SK-N-SH treated with all-trans-retinoic acid at 6 μM for 48 hours (cell line): ENCODE measurements around the gene CABLES1.

Experiments
- ESRRG ChIP-seq: fragments of 250-450 bp; sonication (Bioruptor Pico); IDR thresholded peaks from 2 replicates; pipeline ENCODE4 v1.6.1; 2021; ENCODE audit warnings: mild to moderate bottlenecking
- GLIS3 ChIP-seq: fragments of 250-450 bp; sonication (Bioruptor Pico); IDR thresholded peaks from 2 replicates; pipeline ENCODE4 v1.5.0; 2020; ENCODE audit warnings: mild to moderate bottlenecking, moderate library complexity
- TCF4 ChIP-seq: fragments of 250-450 bp; sonication (Bioruptor Pico); IDR thresholded peaks from 2 replicates; pipeline ENCODE4 v1.8.0; 2021; ENCODE audit warnings: mild to moderate bottlenecking, moderate library complexity, borderline replicate concordance
- ZC3H10 ChIP-seq: fragments of 250-450 bp; sonication (Bioruptor Pico); IDR thresholded peaks from 2 replicates; pipeline ENCODE4 v1.5.1; 2021; ENCODE audit warnings: mild to moderate bottlenecking, moderate library complexity
- TF ChIP-seq, protein P1 (sequence below): fragments of 250-450 bp; sonication (Bioruptor Pico); IDR thresholded peaks from 2 replicates; pipeline ENCODE4 v1.8.0; 2020; ENCODE audit warnings: mild to moderate bottlenecking, moderate library complexity, borderline replicate concordance
- TF ChIP-seq, protein P2 (sequence below): fragments of 250-450 bp; sonication (Bioruptor Pico); IDR thresholded peaks from 2 replicates; pipeline ENCODE4 v1.5.0; 2020; ENCODE audit warnings: mild to moderate bottlenecking, moderate library complexity
- TF ChIP-seq, protein P3 (sequence below): fragments of 250-450 bp; sonication (Bioruptor Pico); IDR thresholded peaks from 2 replicates; pipeline ENCODE4 v1.5.1; 2020; ENCODE audit warnings: low read depth, mild to moderate bottlenecking, moderate library complexity

DNA sequence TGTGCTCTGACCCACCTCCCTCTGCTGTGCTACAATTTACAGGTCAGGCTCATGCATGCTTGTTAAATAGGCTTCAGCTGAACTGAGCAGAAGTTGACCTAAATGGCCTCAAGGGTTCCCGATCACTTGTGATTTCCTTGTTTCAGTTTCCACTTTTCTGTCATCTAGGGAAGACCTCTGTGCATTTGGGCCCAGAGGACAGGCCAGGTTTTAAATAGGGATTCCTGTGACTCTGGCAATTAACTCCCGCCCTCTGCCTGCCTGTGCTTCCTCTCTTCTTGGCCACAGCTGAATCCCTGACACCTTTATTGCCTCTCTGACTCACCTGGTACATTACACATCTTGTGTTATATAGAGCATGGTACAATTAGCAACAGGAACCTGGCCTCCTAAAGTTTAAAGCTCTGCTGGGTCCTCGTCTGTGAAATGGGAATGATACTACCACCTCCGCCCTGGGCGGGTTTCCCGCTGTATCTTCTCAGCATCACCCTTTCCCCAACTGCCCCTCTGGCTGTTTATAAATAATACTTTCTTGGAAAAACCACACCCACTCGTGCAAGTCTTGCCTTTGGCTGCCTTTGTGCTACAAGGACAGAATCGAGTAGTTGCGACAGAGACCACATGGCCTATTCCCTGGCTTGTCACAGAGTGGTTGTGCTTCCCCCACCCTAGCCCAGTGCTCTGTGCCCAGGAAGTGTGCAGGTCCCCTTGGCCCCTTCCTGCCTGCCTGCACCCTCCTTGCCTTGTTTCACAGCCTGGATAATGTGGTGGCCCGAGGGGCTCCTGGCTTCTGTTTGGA, 7.9 kb downstream of the CABLES1 start:
- no peak for TF ChIP-seq TCF4 (CRISPR knock-in tag)
- TF ChIP-seq, protein P1, sequence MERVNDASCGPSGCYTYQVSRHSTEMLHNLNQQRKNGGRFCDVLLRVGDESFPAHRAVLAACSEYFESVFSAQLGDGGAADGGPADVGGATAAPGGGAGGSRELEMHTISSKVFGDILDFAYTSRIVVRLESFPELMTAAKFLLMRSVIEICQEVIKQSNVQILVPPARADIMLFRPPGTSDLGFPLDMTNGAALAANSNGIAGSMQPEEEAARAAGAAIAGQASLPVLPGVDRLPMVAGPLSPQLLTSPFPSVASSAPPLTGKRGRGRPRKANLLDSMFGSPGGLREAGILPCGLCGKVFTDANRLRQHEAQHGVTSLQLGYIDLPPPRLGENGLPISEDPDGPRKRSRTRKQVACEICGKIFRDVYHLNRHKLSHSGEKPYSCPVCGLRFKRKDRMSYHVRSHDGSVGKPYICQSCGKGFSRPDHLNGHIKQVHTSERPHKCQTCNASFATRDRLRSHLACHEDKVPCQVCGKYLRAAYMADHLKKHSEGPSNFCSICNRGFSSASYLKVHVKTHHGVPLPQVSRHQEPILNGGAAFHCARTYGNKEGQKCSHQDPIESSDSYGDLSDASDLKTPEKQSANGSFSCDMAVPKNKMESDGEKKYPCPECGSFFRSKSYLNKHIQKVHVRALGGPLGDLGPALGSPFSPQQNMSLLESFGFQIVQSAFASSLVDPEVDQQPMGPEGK, result no peak
- no peak for TF ChIP-seq ESRRG (CRISPR knock-in tag)
- TF ChIP-seq, protein P2, sequence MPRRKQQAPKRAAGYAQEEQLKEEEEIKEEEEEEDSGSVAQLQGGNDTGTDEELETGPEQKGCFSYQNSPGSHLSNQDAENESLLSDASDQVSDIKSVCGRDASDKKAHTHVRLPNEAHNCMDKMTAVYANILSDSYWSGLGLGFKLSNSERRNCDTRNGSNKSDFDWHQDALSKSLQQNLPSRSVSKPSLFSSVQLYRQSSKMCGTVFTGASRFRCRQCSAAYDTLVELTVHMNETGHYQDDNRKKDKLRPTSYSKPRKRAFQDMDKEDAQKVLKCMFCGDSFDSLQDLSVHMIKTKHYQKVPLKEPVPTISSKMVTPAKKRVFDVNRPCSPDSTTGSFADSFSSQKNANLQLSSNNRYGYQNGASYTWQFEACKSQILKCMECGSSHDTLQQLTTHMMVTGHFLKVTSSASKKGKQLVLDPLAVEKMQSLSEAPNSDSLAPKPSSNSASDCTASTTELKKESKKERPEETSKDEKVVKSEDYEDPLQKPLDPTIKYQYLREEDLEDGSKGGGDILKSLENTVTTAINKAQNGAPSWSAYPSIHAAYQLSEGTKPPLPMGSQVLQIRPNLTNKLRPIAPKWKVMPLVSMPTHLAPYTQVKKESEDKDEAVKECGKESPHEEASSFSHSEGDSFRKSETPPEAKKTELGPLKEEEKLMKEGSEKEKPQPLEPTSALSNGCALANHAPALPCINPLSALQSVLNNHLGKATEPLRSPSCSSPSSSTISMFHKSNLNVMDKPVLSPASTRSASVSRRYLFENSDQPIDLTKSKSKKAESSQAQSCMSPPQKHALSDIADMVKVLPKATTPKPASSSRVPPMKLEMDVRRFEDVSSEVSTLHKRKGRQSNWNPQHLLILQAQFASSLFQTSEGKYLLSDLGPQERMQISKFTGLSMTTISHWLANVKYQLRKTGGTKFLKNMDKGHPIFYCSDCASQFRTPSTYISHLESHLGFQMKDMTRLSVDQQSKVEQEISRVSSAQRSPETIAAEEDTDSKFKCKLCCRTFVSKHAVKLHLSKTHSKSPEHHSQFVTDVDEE (CRISPR knock-in tag), result no peak
- TF ChIP-seq ZC3H10, result no peak
- TF ChIP-seq, protein P3, sequence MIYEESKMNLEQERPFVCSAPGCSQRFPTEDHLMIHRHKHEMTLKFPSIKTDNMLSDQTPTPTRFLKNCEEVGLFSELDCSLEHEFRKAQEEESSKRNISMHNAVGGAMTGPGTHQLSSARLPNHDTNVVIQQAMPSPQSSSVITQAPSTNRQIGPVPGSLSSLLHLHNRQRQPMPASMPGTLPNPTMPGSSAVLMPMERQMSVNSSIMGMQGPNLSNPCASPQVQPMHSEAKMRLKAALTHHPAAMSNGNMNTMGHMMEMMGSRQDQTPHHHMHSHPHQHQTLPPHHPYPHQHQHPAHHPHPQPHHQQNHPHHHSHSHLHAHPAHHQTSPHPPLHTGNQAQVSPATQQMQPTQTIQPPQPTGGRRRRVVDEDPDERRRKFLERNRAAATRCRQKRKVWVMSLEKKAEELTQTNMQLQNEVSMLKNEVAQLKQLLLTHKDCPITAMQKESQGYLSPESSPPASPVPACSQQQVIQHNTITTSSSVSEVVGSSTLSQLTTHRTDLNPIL, result no peak
- TF ChIP-seq GLIS3 (CRISPR knock-in tag), result no peak
